Measurements from ENCODE around the gene SLC17A9.
A peak's percentile ranks its signal among the peaks of the same experiment; 100 is the strongest.

SLC17A9 gene

DNA sequence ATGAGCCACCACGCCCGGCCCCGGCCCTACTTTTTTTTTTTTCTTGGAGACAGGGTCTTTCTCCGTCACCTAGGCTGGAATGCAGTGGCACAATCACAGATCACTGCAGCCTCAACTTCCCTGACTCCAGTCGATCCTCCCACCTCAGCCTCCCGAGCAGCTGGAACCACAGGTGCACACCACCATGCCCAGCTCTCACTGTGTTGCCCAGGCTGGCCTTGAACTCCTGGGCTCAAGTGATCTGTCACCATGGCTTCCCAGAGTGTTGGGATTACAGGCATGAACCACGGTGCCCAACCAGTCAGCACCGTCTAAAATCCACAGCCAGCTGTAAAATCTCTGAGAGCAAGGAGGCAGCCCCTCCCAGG, 17.4 kb downstream of the SLC17A9 start:
- 89 to 96% methylated on average over 8 of the region's 8 CpGs for WGBS, 2 experiments
- H3K9me3 ChIP-seq (ENCODE audit: control insufficient read depth, low read length): no peaks in the 10 kb centered on the region
- H3K27me3 ChIP-seq (ENCODE audit: control insufficient read depth, insufficient read depth, low read length, poor library complexity, severe bottlenecking): peaks cover 34% of the 10 kb centered on the region

DNA sequence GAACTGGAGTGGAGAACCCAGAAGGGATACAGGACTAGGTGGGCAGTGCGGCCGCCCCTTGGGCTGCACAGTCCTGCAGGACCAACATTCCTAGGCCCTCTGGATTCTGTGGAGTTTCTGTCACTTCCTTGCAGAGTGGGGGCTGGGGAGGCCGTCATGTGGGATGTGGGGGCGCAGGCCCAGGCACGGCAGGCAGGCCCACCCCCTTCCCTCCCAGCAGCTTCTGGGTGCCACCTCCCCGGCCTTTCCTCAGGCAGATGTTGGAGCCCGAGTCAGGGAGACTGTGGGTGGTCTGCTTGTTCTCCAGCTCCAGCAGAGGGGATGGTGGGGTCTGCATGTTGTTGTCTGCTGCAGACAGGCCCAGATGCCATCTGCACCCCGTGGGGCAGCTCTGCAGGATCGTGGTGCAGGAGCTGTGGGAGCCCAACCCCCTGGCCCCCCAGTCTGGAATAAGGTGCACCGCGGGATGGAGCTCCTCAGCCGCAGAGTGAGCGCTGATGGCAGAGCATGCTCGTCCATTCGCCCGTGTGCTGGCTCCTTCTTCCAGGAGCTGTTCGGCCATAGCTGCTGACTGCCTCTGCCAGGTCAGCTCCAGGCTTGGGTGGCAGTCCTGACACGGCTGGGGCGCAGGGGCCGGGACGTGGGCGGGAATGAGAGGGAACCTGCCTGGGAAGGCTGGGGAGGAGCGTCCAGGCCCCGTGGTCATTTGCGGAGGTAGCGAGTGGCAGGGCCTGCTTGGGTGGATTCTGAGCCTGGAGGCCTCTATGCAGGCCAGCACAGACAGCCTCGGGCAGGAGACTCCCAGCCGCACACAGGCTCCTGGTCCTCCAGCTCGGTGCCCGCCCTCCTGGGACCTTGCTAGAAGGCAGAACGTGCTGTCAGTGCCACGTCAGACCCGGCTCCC, 18.1 kb downstream of the SLC17A9 start:
- Histone ChIP-seq H3K4me1 (ENCODE audit: control insufficient read depth, insufficient read depth, low read length) (peaks cover 22% of the 10 kb centered on the region), H3K27ac (ENCODE audit: insufficient read depth, low read depth, low read length, poor library complexity, severe bottlenecking) (no peak overlapping the region), H3K9me3 (ENCODE audit: control insufficient read depth, low read length) (no peaks in the 10 kb centered on the region), H3K27me3 (ENCODE audit: control insufficient read depth, insufficient read depth, low read length, poor library complexity, severe bottlenecking) (peaks cover 40% of the 10 kb centered on the region), H3K36me3 (ENCODE audit: control insufficient read depth, insufficient read depth, low read length) (no peaks in the 10 kb centered on the region), H3K4me3 (ENCODE audit: insufficient read depth, low read depth, low read length) (no peak overlapping the region)
- 76 to 77% methylated on average over 33 of the region's 33 CpGs for WGBS, 2 experiments

More for the DNA sequence above, 17.4 kb downstream of the SLC17A9 start:
- Histone ChIP-seq H3K27ac (ENCODE audit: insufficient read depth, low read depth, low read length, poor library complexity, severe bottlenecking) (no peak overlapping the region), H3K4me3 (ENCODE audit: insufficient read depth, low read depth, low read length) (no peak overlapping the region), H3K36me3 (ENCODE audit: control insufficient read depth, insufficient read depth, low read length) (no peaks in the 10 kb centered on the region), H3K4me1 (ENCODE audit: control insufficient read depth, insufficient read depth, low read length) (peaks cover 19% of the 10 kb centered on the region)

- WGBS, 2 experiments: 77 to 78% methylated on average over 10 of the region's 10 CpGs
- Histone ChIP-seq H3K4me3 (ENCODE audit: insufficient read depth, low read depth, low read length) (no peak overlapping the region), H3K36me3 (ENCODE audit: control insufficient read depth, insufficient read depth, low read length) (no peaks in the 10 kb centered on the region), H3K27me3 (ENCODE audit: control insufficient read depth, insufficient read depth, low read length, poor library complexity, severe bottlenecking) (peaks cover 45% of the 10 kb centered on the region), H3K9me3 (ENCODE audit: control insufficient read depth, low read length) (no peaks in the 10 kb centered on the region), H3K27ac (ENCODE audit: insufficient read depth, low read depth, low read length, poor library complexity, severe bottlenecking) (no peak overlapping the region), H3K4me1 (ENCODE audit: control insufficient read depth, insufficient read depth, low read length) (peaks cover 22% of the 10 kb centered on the region)
Observed at GRCh38 chr20:62971211-62971949, 18.9 kb downstream of the SLC17A9 start.

DNA sequence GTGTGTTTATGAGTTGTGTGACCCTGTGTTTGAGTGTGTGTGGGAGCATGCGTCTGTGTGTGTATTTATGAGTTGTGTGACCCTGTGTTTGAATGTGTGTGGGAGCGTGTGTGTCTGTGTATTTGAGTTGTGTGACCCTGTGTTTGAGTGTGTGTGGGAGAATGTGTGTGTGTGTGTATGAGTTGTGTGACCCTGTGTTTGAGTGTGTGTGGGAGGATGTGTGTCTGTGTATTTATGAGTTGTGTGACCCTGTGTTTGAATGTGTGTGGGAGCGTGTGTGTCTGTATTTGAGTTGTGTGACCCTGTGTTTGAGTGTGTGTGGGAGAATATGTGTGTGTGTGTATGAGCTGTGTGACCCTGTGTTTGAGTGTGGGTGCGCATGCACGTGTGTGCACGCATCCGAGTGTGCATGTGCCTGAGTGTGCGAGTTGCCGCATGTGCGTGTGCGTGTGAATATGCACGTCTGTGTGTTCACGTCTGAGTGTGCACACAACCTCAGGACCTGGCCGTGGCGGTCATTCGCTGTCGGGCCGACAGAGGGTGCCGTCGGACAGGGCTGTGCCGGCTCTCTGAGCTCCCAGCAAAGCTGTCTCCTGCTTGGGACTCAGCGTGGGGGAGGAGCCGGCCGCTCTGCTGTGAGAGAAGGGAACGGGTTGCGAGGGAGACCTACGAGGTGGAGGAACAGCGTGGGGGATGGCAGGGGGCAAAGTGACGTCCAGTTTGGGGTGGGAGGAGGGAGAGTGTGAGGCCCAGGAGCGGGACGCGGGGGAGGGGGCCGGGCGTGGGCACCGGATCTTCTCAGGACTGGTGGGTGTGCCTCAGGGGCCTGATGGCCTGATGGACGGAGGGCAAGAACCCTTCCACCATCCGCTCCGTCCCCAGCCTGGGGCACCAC, 19.7 kb downstream of the SLC17A9 start:
- H3K27ac ChIP-seq (ENCODE audit: insufficient read depth, low read depth, low read length, poor library complexity, severe bottlenecking): no peak overlapping the region

GRCh38 chr20:62972845-62973745, 20.6 kb downstream of the SLC17A9 start:
- Histone ChIP-seq H3K4me3 (ENCODE audit: insufficient read depth, low read depth, low read length) (peak overlapping the region; percentile 4), H3K36me3 (ENCODE audit: control insufficient read depth, insufficient read depth, low read length) (no peaks in the 10 kb centered on the region), H3K4me1 (ENCODE audit: control insufficient read depth, insufficient read depth, low read length) (peaks cover 22% of the 10 kb centered on the region), H3K27ac (ENCODE audit: insufficient read depth, low read depth, low read length, poor library complexity, severe bottlenecking) (no peak overlapping the region), H3K27me3 (ENCODE audit: control insufficient read depth, insufficient read depth, low read length, poor library complexity, severe bottlenecking) (peaks cover 48% of the 10 kb centered on the region), H3K9me3 (ENCODE audit: control insufficient read depth, low read length) (no peaks in the 10 kb centered on the region)
- 12% methylated on average over 48 of the region's 48 CpGs for WGBS, 2 experiments

More for the DNA sequence above, 19.7 kb downstream of the SLC17A9 start:
- Histone ChIP-seq H3K4me3 (ENCODE audit: insufficient read depth, low read depth, low read length) (no peak overlapping the region), H3K9me3 (ENCODE audit: control insufficient read depth, low read length) (no peaks in the 10 kb centered on the region), H3K27me3 (ENCODE audit: control insufficient read depth, insufficient read depth, low read length, poor library complexity, severe bottlenecking) (peaks cover 48% of the 10 kb centered on the region), H3K36me3 (ENCODE audit: control insufficient read depth, insufficient read depth, low read length) (no peaks in the 10 kb centered on the region), H3K4me1 (ENCODE audit: control insufficient read depth, insufficient read depth, low read length) (peaks cover 22% of the 10 kb centered on the region)
- WGBS, 2 experiments: 5 to 6% methylated on average over 38 of the region's 38 CpGs

- Histone ChIP-seq H3K4me3 (ENCODE audit: insufficient read depth, low read depth, low read length) (no peak overlapping the region), H3K27ac (ENCODE audit: insufficient read depth, low read depth, low read length, poor library complexity, severe bottlenecking) (no peak overlapping the region), H3K27me3 (ENCODE audit: control insufficient read depth, insufficient read depth, low read length, poor library complexity, severe bottlenecking) (peaks cover 52% of the 10 kb centered on the region), H3K4me1 (ENCODE audit: control insufficient read depth, insufficient read depth, low read length) (peaks cover 32% of the 10 kb centered on the region), H3K9me3 (ENCODE audit: control insufficient read depth, low read length) (no peaks in the 10 kb centered on the region), H3K36me3 (ENCODE audit: control insufficient read depth, insufficient read depth, low read length) (no peaks in the 10 kb centered on the region)
- 65 to 71% methylated on average over 10 of the region's 10 CpGs for WGBS, 2 experiments
Observed at GRCh38 chr20:62975251-62975760, 22.8 kb downstream of the SLC17A9 start.

- WGBS, 2 experiments: 68 to 69% methylated on average over 9 of the region's 9 CpGs
- peaks cover 49% of the 10 kb centered on the region for H3K27me3 ChIP-seq (ENCODE audit: control insufficient read depth, insufficient read depth, low read length, poor library complexity, severe bottlenecking)
- H3K9me3 ChIP-seq (ENCODE audit: control insufficient read depth, low read length): no peaks in the 10 kb centered on the region
- no peak overlapping the region for H3K4me3 ChIP-seq (ENCODE audit: insufficient read depth, low read depth, low read length)
- H3K27ac ChIP-seq (ENCODE audit: insufficient read depth, low read depth, low read length, poor library complexity, severe bottlenecking): no peak overlapping the region
- peaks cover 35% of the 10 kb centered on the region for H3K4me1 ChIP-seq (ENCODE audit: control insufficient read depth, insufficient read depth, low read length)
- H3K36me3 ChIP-seq (ENCODE audit: control insufficient read depth, insufficient read depth, low read length): no peaks in the 10 kb centered on the region
Observed at GRCh38 chr20:62975812-62976508, 23.5 kb downstream of the SLC17A9 start.

- Histone ChIP-seq H3K36me3 (ENCODE audit: control insufficient read depth, insufficient read depth, low read length) (no peaks in the 10 kb centered on the region), H3K4me1 (ENCODE audit: control insufficient read depth, insufficient read depth, low read length) (peaks cover 38% of the 10 kb centered on the region), H3K27ac (ENCODE audit: insufficient read depth, low read depth, low read length, poor library complexity, severe bottlenecking) (no peak overlapping the region), H3K27me3 (ENCODE audit: control insufficient read depth, insufficient read depth, low read length, poor library complexity, severe bottlenecking) (peaks cover 49% of the 10 kb centered on the region), H3K4me3 (ENCODE audit: insufficient read depth, low read depth, low read length) (no peak overlapping the region), H3K9me3 (ENCODE audit: control insufficient read depth, low read length) (no peaks in the 10 kb centered on the region)
- 92 to 95% methylated on average over 16 of the region's 16 CpGs for WGBS, 2 experiments
Observed at GRCh38 chr20:62976886-62977285, 24.4 kb downstream of the SLC17A9 start.

Data from ectodermal cell (in vitro differentiated cells).